CD4-positive, CD25-positive, alpha-beta regulatory T cell (primary cell): Measurements from ENCODE around the gene ADCY10. TPM values are rescaled to one million over a fixed set of nuclear protein-coding genes. Genes with fewer than 3 reads are reported as not detected.

Experiments used
- ATAC-seq, 2 donors: fragments of 150-1000 bp; cut with Tn5 transposase; one replicate each; pipeline ENCODE4 v1.10.0; 2021; ENCODE audit warnings: low read depth in 2 of 2, moderate number of reproducible peaks in 2 of 2, moderate library complexity in 1 of 2
- DNase-seq, 3 donors: peaks; one replicate each; pipeline versions ENCODE4 v3.0.0 to v3.0.0-alpha.2; 2012 to 2022; ENCODE audit warnings: mixed read lengths in 1 of 3
- H3K27ac ChIP-seq: one replicate; pipeline ENCODE4 v1.7.0; 2013; ENCODE audit warnings: mild to moderate bottlenecking, low read length; ENCODE audit not compliant: insufficient read depth, poor library complexity, severe bottlenecking
- H3K27me3 ChIP-seq: one replicate; pipeline ENCODE4 v1.7.0; 2013; ENCODE audit warnings: low read length; ENCODE audit not compliant: control insufficient read depth, insufficient read depth
- H3K36me3 ChIP-seq: one replicate; pipeline ENCODE4 v1.7.0; 2013; ENCODE audit warnings: mild to moderate bottlenecking, low read length, moderate library complexity; ENCODE audit not compliant: control insufficient read depth, insufficient read depth
- H3K4me1 ChIP-seq: 2 replicates; pipeline ENCODE4 v1.7.0; 2013; ENCODE audit warnings: mild to moderate bottlenecking, low read length; ENCODE audit not compliant: insufficient read depth, control insufficient read depth, poor library complexity, severe bottlenecking
- H3K4me3 ChIP-seq: one replicate; pipeline ENCODE4 v1.7.0; 2013; ENCODE audit warnings: low read depth, mild to moderate bottlenecking, low read length, moderate library complexity
- H3K9me3 ChIP-seq, 2 experiments: 1 replicate in 1 of 2; 2 replicates in 1 of 2; pipeline ENCODE4 v1.7.0; 2013; ENCODE audit warnings: low read length in 2 of 2, mild to moderate bottlenecking in 1 of 2, moderate library complexity in 1 of 2; ENCODE audit not compliant: control insufficient read depth in 2 of 2
- H3K27ac Mint-ChIP-seq, 3 donors: one replicate each; pipeline ENCODE4 v1.8.0; 2020 to 2022; ENCODE audit warnings: mild to moderate bottlenecking in 3 of 3, mixed read lengths in 3 of 3, moderate library complexity in 2 of 3
- H3K27me3 Mint-ChIP-seq: one replicate; pipeline ENCODE4 v1.8.0; 2022; ENCODE audit warnings: mild to moderate bottlenecking, mixed read lengths
- H3K36me3 Mint-ChIP-seq: one replicate; pipeline ENCODE4 v1.8.0; 2020; ENCODE audit warnings: mixed read lengths
- H3K4me1 Mint-ChIP-seq, 4 donors: one replicate each; pipeline ENCODE4 v1.8.0; 2020 to 2022; ENCODE audit warnings: mixed read lengths in 4 of 4, mild to moderate bottlenecking in 1 of 4
- H3K4me3 Mint-ChIP-seq, 4 donors: one replicate each; pipeline ENCODE4 v1.8.0; 2020 to 2022; ENCODE audit warnings: mild to moderate bottlenecking in 4 of 4, mixed read lengths in 4 of 4, moderate library complexity in 3 of 4
- H3K9me3 Mint-ChIP-seq, 7 donors: one replicate each; pipeline ENCODE4 v1.8.0; 2020 to 2022; ENCODE audit warnings: mixed read lengths in 7 of 7, mild to moderate bottlenecking in 3 of 7, moderate library complexity in 2 of 7
- polyA plus RNA-seq, 4 donors: library from polyadenylated mRNA; unstranded; fragments of 300-500 nt; fragmentation: Illumina TruSeq; gene quantifications; one replicate each; pipeline ENCODE4 v1.2.3, GENCODE V29; 2021
- total RNA-seq: library from RNA; stranded (reverse); gene quantifications from one replicate; pipeline ENCODE4 v1.2.3, GENCODE V29; 2022

Gene ADCY10
- total and polyA plus RNA-seq, 5 donors from 2014 or later: 0.10 TPM; not detected in 4

DNA sequence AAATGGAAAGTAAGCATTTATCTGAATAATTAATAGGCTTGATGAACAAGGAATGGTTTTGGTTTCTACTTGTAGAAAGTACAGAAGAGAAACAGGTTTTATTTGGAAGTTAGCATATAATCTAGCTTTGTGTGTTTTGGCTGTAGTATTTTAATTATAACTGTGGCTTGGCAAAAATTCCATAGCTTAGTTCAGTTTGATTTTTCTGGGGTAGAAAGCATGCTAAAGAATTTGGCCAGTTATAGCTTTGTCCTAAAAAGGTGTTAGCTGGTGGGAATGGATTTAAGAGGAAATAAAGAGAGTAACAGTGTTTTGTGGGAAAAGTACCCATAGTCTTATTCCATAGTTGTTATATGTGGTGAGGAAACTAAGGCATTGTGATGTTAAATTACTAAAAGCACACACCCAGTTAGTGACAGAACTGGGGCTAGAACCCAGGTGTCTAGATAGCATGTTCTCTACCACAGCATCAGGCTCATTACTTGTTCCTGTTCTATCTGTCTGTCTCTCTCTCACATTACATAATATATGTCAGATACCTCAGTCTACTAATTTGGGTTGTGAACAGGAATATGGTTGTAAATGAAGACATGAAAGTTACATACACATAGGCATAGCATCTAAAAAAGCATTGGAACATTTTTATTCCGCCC, 137.2 kb downstream of the ADCY10 start:
- Histone ChIP-seq H3K9me3 (peaks cover 0 to 2% of the 10 kb centered on the region in 2 experiments), H3K4me3 (no peak overlapping the region), H3K27me3 (no peaks in the 10 kb centered on the region), H3K27ac (no peak overlapping the region), H3K4me1 (no peaks in the 10 kb centered on the region), H3K36me3 (no peaks in the 10 kb centered on the region)
- Mint-ChIP-seq H3K36me3 (peaks cover 18% of the 10 kb centered on the region), H3K9me3 (peaks cover 0 to 3% (median 0%) of the 10 kb centered on the region in 7 donors), H3K4me3 (no peak overlapping the region), H3K27ac (no peak overlapping the region), H3K4me1 (peaks cover 0 to 6% (median under 1%) of the 10 kb centered on the region in 4 donors), H3K27me3 (peaks cover 28% of the 10 kb centered on the region)
- DNase-seq (no peak), ATAC-seq (no peak)

DNA sequence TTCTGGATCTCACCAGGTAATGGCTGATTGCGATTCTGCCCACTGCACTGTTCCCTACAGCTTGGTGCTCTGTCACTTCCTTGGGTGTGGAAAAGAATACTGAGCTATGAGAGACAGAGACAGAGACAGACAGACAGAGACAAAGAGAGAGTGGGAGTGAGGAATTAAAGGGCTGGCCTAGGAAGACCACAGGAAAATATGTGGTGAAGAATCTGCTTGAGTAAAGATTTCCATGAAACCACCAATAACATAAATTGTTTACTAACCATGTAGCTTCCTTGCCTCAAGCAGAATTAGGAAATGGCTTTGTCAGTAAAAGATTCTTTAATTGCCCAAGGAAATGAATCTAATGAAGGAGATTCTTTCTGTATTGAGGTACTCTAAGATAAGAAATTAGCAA, 137.8 kb downstream of the ADCY10 start:
- no peak overlapping the region for H3K4me3 ChIP-seq
- DNase-seq (no peak), ATAC-seq (no peak)
- peaks cover 18% of the 10 kb centered on the region for H3K36me3 Mint-ChIP-seq
- no peak overlapping the region for H3K4me3 Mint-ChIP-seq
- no peak overlapping the region for H3K27ac Mint-ChIP-seq
- no peaks in the 10 kb centered on the region for H3K4me1 ChIP-seq
- peaks cover 0 to 3% (median 0%) of the 10 kb centered on the region in 7 donors for H3K9me3 Mint-ChIP-seq
- H3K27me3 ChIP-seq: no peaks in the 10 kb centered on the region
- no peak overlapping the region for H3K27ac ChIP-seq
- H3K27me3 Mint-ChIP-seq: peaks cover 28% of the 10 kb centered on the region
- no peaks in the 10 kb centered on the region for H3K9me3 ChIP-seq
- no peaks in the 10 kb centered on the region for H3K36me3 ChIP-seq
- peaks cover 0 to 6% (median under 1%) of the 10 kb centered on the region in 4 donors for H3K4me1 Mint-ChIP-seq

- peaks cover 19% of the 10 kb centered on the region for H3K36me3 Mint-ChIP-seq
- no peak for ATAC-seq
- Histone ChIP-seq H3K9me3 (no peaks in the 10 kb centered on the region), H3K27ac (no peak overlapping the region), H3K4me1 (no peaks in the 10 kb centered on the region), H3K4me3 (no peak overlapping the region), H3K36me3 (no peaks in the 10 kb centered on the region), H3K27me3 (no peaks in the 10 kb centered on the region)
- peaks cover 0 to 3% (median 0%) of the 10 kb centered on the region in 7 donors for H3K9me3 Mint-ChIP-seq
- H3K27ac Mint-ChIP-seq: no peak overlapping the region
- peaks cover 22% of the 10 kb centered on the region for H3K27me3 Mint-ChIP-seq
- no peak for DNase-seq
- peaks cover 0 to 6% (median under 1%) of the 10 kb centered on the region in 4 donors for H3K4me1 Mint-ChIP-seq
- H3K4me3 Mint-ChIP-seq: no peak overlapping the region
Observed at GRCh38 chr1:167775178-167775577, 138.8 kb downstream of the ADCY10 start.

GRCh38 chr1:167774710-167775109, 139.2 kb downstream of the ADCY10 start:
- peak overlapping the region in 1 of 3 donors; percentile 9 for H3K27ac Mint-ChIP-seq
- Histone ChIP-seq H3K4me3 (no peak overlapping the region), H3K27me3 (no peaks in the 10 kb centered on the region), H3K27ac (no peak overlapping the region), H3K9me3 (no peaks in the 10 kb centered on the region), H3K4me1 (no peaks in the 10 kb centered on the region), H3K36me3 (no peaks in the 10 kb centered on the region)
- peaks cover 0 to 6% (median under 1%) of the 10 kb centered on the region in 4 donors for H3K4me1 Mint-ChIP-seq
- H3K27me3 Mint-ChIP-seq: peaks cover 17% of the 10 kb centered on the region
- H3K36me3 Mint-ChIP-seq: peaks cover 24% of the 10 kb centered on the region
- peaks cover 0 to 1% (median 0%) of the 10 kb centered on the region in 7 donors for H3K9me3 Mint-ChIP-seq
- H3K4me3 Mint-ChIP-seq: no peak overlapping the region
- DNase-seq: no peak
- no peak for ATAC-seq

GRCh38 chr1:167773516-167773915, 140.4 kb downstream of the ADCY10 start:
- Mint-ChIP-seq H3K27me3 (peaks cover 15% of the 10 kb centered on the region), H3K9me3 (peaks cover 0 to 1% (median 0%) of the 10 kb centered on the region in 7 donors), H3K4me1 (peaks cover 0 to 6% (median under 1%) of the 10 kb centered on the region in 4 donors), H3K4me3 (no peak overlapping the region), H3K27ac (no peak overlapping the region), H3K36me3 (peaks cover 34% of the 10 kb centered on the region)
- ATAC-seq: no peak
- DNase-seq: no peak
- Histone ChIP-seq H3K27ac (no peak overlapping the region), H3K27me3 (no peaks in the 10 kb centered on the region), H3K36me3 (no peaks in the 10 kb centered on the region), H3K4me3 (no peak overlapping the region), H3K9me3 (no peaks in the 10 kb centered on the region), H3K4me1 (no peaks in the 10 kb centered on the region)

- Mint-ChIP-seq H3K27me3 (peaks cover 14% of the 10 kb centered on the region), H3K4me1 (peaks cover 0 to 5% (median 5%) of the 10 kb centered on the region in 4 donors), H3K27ac (no peak overlapping the region), H3K4me3 (no peak overlapping the region), H3K36me3 (peaks cover 40% of the 10 kb centered on the region), H3K9me3 (peaks cover 0 to 1% (median 0%) of the 10 kb centered on the region in 7 donors)
- no peak for DNase-seq
- no peak overlapping the region for H3K4me3 ChIP-seq
- no peaks in the 10 kb centered on the region for H3K9me3 ChIP-seq
- no peak for ATAC-seq
- H3K27me3 ChIP-seq: no peaks in the 10 kb centered on the region
- no peak overlapping the region for H3K27ac ChIP-seq
- no peaks in the 10 kb centered on the region for H3K4me1 ChIP-seq
- H3K36me3 ChIP-seq: no peaks in the 10 kb centered on the region
Observed at GRCh38 chr1:167772436-167772835, 141.5 kb downstream of the ADCY10 start.

DNA sequence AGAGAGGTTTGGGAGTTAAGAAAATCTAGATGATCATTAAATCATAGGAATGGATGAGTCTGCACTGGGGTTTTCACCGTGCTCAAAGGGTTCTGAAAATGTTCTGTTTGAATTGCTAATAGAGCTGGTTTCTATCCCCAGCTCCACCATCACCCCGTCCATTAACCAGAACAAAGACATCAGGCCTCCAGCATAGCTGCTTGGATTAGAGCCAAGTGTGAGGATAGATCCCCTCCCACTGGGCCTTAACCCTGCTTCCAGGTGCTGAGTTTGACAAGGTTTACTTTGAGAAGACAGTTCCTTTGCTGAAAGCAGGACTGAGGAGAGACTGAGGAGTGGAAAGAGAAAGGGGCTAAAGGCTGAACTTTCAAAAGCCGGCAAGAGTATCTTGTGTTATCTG, 143.8 kb downstream of the ADCY10 start:
- no peak for DNase-seq
- Histone ChIP-seq H3K9me3 (no peaks in the 10 kb centered on the region), H3K27ac (no peak overlapping the region), H3K4me1 (no peaks in the 10 kb centered on the region), H3K36me3 (no peaks in the 10 kb centered on the region), H3K4me3 (no peak overlapping the region), H3K27me3 (no peaks in the 10 kb centered on the region)
- H3K9me3 Mint-ChIP-seq: peaks cover 0 to 1% (median 0%) of the 10 kb centered on the region in 7 donors
- peak overlapping the region in 1 of 3 donors; percentile 40 for H3K27ac Mint-ChIP-seq
- H3K36me3 Mint-ChIP-seq: peaks cover 46% of the 10 kb centered on the region
- H3K4me3 Mint-ChIP-seq: no peak overlapping the region
- peaks cover 0 to 5% (median 1%) of the 10 kb centered on the region in 4 donors for H3K4me1 Mint-ChIP-seq
- H3K27me3 Mint-ChIP-seq: peaks cover 6% of the 10 kb centered on the region
- ATAC-seq: no peak

DNA sequence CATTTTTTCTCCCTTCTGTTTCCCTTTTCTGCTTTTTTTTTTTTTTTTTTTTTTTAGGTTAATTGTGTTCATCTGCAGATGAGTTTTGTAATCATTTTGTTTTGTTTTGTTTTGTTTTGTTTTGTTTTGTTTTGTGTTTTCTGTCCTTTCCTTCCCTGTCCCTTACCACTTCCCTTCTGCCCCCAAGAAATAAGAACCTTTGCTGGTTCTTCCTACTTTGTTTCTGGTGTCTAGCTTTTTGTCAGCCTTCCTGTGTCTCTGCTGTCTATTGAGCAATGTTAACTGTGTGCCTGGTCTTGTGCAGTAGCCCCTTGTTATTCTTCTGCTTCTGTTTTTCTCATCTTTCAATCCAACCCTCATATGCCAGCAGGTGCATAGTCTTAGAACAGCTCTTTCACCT, 146.2 kb downstream of the ADCY10 start:
- no peaks in the 10 kb centered on the region for H3K36me3 ChIP-seq
- peaks cover 37% of the 10 kb centered on the region for H3K36me3 Mint-ChIP-seq
- H3K27ac ChIP-seq: no peak overlapping the region
- no peaks in the 10 kb centered on the region for H3K27me3 ChIP-seq
- H3K9me3 Mint-ChIP-seq: no peaks in the 10 kb centered on the region
- no peak overlapping the region for H3K27ac Mint-ChIP-seq
- H3K4me3 ChIP-seq: no peak overlapping the region
- peaks cover 2% of the 10 kb centered on the region for H3K27me3 Mint-ChIP-seq
- no peak for ATAC-seq
- no peak overlapping the region for H3K4me3 Mint-ChIP-seq
- no peaks in the 10 kb centered on the region for H3K9me3 ChIP-seq
- H3K4me1 ChIP-seq: no peaks in the 10 kb centered on the region
- H3K4me1 Mint-ChIP-seq: peaks cover 0 to 5% (median 1%) of the 10 kb centered on the region in 4 donors
- DNase-seq: no peak
